T-helper 22 cell (primary cell): ENCODE results near the gene MAPRE3.
"Not testable (repeated sequence)": the region's sequence is repeated elsewhere in the genome, so short reads cannot be mapped to it uniquely, and the experiment has no call there.

ENCODE experiments used
- DNase-seq: peaks from one replicate; pipeline ENCODE4 v3.0.0-alpha.2; 2020; ENCODE audit warnings: low read depth

MAPRE3 gene

DNA sequence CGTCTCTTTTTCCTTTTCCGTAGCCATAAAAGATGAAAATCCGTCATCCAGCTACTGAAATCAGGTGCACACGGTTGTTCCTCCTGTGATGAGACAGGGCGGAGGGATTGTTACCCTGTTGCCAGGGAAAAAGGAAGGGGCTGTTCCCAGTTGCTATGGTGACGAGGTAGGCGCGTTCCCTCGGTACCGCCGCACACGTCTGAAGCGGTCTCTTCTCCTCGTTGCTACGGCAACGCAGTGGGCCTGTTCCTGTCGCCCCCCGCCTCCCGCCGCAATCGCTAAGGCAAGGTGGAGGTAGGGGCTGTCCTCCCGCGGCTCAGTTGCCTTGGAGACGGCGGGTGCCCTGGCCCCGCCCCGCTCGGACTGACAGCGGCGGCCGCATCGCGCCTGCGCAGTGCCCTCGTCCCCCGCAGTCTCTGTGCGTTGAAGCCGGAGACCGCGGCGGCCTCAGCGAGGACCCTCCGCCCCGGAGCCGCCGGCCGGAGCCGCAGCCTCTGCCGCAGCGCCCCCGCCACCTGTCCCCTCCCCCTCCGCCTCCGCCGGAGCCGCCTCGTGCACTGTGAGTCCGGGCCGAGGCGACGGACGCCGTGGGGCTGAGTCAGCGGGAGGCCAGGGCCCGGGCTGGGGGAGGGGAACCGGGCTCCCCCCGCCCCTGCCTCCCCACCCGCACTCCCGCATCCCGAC lies at the start of gene MAPRE3:
MAPRE3 (plus strand) TSS at position 394 of the 684 bp plus-strand sequence. CDS start 51,582 bp downstream, outside the sequence.
- DNase-seq, result peak; percentile 87

DNA sequence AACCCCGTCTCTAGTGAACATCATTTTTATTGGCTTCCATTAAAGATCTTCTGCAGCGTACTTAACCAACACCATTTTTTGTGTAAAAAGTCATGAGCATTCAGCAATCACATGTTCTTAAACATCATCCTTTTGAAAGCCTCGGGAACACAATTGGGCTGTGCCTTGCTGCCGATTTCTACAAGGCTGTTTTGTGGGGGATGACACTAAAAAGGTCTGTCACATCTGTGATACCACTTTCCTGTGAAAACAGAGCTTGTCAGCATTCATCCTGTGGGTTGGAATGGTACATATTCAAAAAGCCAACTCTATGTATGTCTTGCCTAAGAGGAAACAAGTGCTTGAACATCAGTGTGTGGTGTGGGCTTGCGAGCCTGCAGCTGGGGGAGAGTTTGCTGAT lies 49.1 kb upstream of the MAPRE3 start:
- DNase-seq, result no peak

DNA sequence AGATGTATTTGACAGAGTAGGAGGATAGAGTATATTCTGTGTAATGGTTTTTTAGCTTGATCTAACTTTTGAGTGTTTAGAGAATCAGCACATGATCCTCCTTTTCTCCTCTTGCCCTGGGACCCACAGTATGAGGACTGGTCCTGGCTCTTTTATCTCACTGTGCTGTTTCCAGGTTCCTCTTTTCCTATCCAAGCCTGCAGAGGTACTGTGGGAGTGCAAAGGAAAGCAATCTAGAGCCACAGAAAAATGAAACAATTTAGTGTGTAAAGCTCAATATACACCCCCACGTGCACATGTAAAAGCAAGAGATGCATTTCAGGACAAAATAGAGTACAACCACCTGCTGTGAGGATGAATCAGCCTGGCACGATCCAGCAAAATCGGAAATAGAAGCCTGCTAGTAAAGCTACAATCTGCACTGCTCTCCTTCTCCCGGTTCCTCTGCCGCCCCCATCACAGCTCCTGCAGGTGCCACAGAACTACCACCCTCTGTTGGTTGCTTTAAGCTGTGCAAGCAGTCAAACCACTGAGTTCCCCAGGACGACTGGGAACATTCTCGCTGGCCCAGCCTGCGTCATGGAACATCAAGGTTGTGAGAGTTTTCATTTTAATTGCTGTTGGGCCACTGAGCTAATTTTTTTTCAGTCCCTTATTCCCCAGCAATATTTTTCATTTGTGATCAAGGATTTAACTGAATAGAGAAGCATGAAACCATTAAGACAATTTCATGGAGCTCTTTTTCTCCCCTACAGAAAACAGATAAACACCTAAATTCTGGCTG lies 47.8 kb upstream of the MAPRE3 start:
- DNase-seq, result no peak

DNA sequence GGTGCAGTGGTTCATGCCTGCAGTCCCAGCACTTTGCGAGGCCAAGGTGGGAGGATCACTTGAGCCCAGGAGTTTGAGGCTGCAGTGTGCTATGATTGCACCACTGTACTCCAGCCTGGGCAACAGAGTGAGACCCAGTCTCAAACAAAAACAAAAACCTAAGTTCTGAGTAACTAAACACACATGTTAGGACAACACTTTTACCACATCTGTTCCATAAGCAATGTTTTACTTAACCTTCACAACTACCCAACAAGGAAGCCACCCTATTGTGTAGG lies 47.3 kb upstream of the MAPRE3 start:
- DNase-seq, result not testable (repeated sequence)

DNA sequence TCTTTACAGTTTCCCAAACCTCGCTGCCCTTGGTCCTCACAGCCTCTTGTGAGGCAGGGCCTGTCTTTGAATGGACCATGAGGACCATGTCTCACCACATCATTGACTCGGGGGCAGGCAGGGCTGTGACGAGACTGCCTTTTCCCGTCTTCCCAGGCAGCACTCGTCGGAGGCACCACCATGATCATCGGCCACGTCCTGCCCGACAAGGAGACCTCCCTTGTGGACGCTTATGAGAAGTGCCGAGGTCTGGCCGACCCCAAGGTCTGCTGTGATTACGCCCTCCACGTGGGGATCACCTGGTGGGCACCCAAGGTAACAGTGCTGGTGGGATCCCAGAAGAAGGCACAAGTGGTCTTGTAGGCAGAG lies 45.7 kb upstream of the MAPRE3 start:
- DNase-seq, result no peak

DNA sequence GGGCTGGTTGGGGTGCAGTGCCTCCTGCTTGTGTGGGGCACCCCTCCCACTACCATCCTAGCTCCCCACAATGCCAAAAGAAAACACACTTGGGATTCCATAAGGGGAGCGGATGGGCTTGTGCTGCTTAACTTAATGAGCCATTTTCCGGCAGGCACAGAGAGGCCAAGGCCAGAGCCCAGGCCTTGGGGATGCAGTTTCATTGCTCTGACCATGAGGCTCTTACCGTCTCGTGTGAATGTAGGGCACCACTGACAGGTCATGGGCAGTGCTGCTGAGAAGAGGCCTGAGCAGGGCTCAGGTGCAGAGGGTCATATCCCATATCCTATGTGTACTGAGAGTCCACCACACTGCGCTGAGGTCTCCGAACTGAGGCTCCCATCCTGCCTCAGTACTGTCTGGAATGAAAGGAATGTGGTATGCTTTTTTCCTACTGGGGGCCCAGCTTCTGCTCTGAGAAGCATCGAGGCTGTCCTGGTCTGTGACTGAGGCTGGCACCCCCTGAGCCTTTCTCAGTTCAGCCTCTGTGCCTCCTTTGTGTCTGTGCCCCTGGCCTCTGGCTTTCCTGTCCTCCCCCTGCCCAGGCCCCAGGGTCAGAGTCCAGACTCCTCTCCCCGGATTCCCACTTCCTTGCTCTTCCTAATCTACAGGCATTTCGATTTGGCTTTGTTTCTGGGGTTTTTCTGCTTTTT lies 45.2 kb upstream of the MAPRE3 start:
- no peak for DNase-seq

DNA sequence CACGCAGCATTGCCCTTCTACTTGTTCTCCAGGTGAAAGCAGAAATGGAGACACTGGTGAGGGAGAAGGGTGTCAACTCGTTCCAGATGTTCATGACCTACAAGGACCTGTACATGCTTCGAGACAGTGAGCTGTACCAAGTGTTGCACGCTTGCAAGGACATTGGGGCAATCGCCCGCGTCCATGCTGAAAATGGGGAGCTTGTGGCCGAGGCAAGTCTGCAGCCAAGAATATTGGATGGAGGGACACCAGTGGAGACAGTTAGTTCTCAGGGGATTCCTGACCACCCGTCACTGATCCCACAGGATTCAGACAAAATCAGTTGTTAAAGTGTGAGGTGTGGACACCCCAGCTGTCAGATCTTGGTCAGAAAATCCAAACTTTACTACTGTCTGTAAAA lies 43.2 kb upstream of the MAPRE3 start:
- no peak for DNase-seq

DNA sequence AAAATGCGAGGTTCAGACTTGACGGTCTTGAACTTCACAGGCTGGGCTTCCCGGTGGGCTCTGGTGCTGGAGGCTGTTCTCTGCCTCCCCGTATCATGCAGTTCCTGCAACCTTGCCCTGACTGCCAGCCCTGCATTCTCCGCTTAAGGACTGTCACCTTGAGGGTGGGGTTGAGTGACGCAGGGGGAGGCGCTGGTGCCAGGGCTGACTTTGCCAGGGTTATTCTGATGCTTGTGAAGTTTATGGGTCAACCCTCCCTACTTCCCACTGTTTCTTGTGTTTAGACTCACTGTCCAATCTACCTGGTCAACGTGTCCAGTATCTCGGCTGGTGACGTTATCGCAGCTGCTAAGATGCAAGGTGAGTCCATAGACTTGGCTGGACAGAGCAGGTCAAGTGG lies 37.5 kb upstream of the MAPRE3 start:
- DNase-seq, result no peak

DNA sequence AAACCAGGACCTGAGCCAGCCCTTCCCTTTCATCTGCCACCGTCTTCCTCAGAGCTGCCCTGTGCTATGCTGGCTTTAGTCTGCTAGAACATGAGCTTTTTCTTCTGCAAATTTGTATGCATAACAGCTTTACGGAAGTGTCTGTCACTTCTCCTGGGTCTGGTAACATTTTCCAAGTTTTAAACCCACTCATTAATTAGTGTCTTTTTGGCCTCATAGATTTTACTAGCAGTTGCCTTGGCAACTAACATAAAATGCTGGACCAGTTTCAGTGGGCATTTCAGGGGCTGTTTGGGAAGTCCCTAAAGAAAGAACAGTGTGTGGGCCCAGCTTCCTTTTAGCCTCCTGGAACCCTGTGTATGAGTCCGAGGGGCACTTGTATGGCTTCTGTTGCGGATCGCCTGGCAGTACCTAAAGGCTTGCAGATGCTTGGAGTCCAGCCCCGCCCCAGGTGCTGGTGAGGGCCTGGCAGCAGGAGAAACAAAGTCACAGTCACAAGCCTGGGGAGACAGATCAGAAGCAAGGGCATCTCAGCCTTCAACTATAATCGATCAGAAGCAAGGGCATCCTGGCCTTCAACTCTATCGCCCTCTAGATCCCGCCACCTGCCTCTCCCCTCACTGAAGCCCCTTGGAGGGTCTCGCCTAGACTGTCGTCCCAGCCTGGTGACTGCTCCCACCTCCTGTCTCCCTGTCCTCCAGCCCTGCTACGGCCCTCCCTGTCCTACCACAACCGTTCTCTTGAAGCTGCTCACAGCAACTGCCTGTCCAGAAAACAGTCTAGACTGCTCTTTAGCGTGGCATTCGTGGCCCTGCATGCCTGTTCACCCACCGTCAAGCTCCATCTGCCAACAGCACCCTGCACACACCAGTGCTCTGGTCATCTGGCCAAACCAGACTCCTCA lies 36.8 kb upstream of the MAPRE3 start:
- DNase-seq, result no peak

DNA sequence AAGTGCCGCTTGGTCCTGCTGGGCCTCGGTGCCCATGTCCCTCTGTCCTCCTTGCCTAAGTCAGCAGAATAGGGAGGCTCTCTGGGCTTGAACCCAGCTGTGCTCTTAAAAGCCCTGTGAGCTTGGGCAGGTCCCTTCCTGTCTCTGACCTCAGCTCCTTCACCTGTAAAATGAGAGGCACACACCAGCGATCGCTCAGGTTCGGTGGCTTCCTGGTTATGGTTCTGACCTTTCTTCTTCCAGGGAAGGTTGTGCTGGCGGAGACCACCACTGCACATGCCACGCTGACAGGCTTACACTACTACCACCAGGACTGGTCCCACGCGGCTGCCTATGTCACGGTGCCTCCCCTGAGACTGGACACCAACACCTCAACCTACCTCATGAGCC lies 36.1 kb upstream of the MAPRE3 start:
- no peak for DNase-seq

DNA sequence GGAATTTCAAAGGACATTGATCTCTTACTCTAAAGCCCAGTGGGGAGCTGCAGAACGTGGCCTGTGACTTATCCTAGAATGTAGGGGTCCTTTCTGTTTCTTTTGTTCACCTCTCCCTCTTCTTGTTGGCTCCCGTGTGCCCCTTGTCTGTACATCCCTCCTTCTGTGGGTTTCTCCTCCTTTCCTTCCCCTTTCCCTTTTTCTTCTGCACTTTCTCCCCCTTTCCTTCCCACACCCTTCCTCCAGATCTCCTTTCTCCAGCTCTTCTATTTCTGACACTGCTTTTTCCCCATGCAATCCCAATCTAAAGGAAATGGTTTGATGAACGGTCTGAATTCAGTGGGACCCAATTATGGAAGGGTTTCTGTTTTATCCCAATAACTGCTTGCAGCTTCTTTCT lies 35.5 kb upstream of the MAPRE3 start:
- DNase-seq, result no peak

DNA sequence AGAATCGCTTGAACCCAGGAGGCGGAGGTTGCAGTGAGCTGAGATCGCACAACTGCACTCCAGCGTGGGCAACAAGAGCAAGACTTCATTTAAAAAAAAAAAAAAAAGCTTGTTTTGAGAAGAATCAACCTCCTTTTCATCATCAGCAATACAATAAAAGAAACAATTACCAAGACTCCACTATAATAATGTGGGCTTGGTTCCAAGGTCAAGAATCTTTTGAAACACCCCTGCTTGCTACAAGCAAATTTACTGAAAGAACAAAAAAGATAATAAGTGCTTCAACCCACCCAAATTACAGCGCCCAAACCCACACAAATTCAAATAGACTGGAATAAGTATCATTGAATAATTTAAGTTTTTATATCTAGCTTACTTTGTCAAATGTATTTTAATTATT lies 33.6 kb upstream of the MAPRE3 start:
- DNase-seq, result no peak

DNA sequence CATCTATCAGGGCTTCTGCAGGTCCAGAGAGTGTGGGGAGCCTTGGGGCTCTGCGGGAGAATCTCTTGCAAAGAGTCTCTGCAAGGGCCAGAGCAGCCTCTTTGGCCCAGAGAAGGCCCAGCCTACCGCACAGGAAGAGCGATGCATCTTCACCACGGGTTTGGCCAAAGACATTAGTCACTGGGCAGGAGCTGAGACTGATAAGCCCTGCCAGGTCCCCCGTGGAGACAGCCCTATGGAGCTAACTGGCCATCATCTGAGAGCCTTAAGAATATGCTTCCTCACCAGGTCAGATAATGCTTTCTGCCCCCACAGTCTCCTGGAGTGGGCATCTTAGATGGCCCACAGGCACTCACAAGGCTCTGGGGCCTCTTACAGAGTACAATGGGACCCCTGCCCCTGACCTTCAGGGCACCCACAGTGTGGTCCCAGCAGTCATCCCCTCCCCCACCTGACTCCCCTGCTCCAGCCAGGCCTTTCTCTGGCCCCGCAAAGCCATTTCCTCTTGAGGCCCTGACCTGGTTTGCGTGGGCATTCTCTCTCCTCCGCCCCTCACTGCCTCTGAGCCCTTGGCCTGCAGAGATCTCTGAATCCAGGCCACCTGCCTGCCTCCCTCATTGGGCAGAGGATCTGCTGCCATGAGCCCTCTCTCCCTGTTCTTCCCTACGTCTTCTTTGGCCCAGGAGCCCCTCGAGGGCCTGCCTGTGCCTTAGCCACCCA lies 31.9 kb upstream of the MAPRE3 start:
- no peak for DNase-seq

DNA sequence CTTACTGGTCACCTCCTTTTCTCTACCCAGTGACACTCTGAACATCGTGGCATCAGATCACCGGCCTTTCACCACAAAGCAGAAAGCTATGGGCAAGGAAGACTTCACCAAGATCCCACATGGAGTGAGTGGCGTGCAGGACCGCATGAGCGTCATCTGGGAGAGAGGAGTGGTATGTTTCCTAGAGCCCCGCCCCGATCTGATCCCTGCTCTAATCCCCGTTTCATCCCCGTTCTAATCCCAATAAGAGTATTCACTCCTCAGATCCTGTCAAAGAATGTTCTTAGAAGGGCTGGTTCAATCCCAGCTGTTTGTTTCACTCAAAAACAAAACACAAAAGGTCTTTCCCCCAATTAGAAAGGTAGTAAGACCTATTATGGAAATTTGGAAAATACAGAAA lies 30.4 kb upstream of the MAPRE3 start:
- DNase-seq, result no peak

DNA sequence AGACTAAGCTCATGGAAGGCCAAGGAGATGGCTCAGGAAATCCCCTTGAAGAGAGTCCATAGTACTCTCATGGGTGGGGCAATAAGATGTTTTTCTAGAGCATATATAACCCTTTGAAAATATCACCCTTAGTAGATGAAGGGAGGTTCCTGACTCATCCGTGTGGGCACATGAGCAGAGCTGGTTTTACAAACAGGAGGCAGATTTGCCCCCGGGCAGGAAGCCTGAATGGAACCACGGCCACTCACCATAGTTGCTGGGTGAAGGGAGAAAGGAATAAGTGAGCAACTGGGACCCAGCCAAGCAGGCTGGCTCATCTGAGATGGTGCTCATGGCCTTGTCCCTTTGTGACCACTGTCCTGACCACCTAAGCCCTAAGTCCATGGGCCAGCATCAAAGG lies 29.0 kb upstream of the MAPRE3 start:
- DNase-seq, result no peak

DNA sequence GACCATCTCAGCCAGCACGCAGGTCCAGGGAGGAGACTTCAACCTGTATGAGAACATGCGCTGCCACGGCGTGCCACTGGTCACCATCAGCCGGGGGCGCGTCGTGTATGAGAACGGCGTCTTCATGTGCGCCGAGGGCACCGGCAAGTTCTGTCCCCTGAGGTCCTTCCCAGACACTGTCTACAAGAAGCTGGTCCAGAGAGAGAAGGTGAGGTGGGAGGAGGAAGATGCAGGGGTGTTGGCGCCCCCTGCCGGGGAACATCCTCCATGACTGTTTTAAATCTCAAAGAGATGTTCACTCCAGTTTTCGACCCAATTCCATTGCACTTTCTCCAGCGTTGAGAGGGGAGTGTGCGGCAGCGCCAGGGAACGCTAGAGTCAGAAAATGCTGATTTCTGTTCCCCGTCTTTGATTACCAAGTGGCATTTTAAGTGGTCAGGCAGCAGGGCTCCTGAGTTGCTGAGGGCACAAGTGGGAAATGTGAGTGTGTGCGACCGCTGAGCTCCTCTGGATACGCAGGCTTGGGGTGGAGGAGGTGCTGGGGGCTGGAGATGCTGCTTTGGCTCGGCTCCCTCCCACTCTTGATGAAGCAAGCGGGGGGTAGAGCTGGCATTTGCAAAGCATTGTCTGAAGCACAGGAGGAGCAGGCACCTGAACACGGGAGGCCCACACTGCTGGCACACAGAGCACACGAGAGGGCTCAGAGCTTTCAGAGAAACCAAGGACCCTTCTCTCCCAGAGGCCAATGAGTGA lies 27.7 kb upstream of the MAPRE3 start:
- no peak for DNase-seq

DNA sequence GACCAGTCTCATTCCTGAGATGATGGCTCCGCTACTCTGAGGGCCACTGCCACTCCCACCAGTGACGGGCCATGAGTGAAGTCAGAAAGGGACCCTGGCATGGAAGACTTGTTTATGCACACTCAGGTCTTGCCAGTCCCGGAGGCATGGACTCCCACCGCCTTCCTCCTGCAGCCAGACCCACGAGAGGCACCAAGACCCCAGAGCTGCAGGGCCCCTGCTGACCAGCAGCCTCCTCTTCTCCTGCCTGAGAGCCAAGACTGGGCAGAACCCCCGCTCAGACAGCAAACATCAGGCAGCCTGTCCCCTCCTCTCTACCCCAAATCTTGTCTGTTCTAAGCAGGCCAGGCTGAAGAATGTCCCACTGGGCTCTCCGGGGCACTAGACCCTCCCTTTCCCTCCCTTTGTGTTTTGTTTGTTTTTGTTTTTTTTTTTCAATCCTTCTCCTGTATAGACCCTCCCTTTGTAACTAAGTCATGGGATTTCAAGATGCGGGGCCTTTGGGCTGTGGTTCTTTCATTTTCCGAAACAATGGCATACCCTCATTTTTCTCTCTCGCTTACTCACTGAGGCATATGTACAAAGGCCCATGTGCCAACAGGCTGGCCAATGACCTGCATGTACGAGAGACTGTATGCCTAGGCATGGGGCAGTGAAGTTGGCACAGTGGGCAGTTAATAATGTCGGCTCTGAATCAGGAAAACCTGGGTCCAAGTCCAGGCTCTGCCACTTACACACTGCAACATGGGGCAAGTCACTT lies 24.3 kb upstream of the MAPRE3 start:
- no peak for DNase-seq

DNA sequence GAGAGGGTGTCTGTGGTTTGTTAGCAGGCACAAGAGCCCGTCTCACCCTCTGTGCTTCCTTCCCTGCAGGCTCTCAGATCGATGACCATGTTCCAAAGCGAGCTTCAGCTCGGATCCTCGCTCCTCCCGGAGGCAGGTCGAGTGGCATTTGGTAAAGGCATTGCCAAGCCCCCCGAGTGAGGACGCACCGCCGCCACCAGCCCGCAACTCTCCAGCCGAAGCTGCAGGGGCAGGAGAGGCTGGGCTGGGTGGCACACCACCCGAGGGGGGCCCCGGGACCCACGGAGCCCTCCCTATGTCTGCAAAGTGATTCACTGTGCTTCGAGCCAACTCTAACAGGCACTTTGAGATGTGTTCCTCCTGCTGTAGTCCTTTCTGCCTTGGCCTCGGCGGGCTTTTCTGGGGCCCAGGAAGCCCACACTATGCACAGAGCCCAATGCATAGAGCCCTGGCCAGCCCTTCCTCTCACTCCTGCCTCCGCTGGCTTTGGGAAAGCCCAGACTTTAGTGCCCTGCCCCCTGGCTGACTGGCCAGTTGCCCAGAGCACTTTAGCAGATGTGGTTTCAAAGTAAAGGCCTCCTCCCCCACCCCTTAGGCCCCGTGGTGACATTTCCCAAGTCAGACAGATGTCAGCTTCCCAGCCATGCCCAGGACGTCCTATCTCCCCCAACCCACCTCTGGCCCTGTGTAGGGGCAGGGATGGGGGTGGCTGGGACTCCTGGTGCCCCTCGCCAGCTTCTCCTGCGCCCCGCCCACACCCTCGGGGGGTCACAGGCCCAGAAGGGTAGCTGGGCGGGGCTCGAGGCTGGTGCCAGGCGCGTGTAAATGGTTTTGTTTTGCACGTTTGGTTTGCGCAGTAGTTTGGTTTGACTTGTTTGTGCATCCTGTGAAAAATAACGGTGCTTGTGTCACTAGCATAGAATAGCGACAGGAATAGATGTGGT lies 23.3 kb upstream of the MAPRE3 start:
- no peak for DNase-seq

DNA sequence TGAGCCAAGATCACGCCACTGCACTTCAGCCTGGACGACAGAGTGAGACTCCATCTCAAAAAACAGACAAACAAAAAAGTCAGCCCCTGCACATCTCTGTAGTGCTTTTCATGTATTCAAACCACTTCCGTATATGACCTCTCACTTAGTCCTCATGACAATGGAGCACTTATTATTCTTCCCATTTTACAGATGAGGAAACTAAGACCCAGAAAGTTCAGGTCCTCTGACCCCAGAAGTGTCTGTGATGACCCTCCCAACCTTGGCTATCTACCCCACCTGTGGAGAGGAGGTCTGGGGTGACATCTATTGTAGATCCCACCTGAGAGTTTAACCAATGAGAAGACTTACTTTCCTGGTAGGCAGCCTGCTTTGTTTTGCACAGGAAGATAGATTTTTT lies 21.6 kb upstream of the MAPRE3 start:
- DNase-seq, result no peak
